HG03039 (cell line): Measurements from ENCODE around the gene RASGRF1.

Source experiments
- ATAC-seq: cut with Tn5 transposase; IDR thresholded peaks from one replicate; pipeline ENCODE4 v1.9.1; 2021; ENCODE audit warnings: mild to moderate bottlenecking, moderate library complexity; ENCODE audit not compliant: unreplicated experiment

Gene RASGRF1

GRCh38 chr15:78969687-78970349, 120.8 kb downstream of the RASGRF1 start:
- ATAC-seq, result no peak

- no peak for ATAC-seq
These were observed 121.9 kb downstream of the RASGRF1 start for GRCh38 chr15:78968539-78969271.

GRCh38 chr15:78968114-78968513, 122.5 kb downstream of the RASGRF1 start:
- ATAC-seq, result no peak

- no peak for ATAC-seq
These were observed 130.3 kb downstream of the RASGRF1 start for GRCh38 chr15:78960308-78960707.

- ATAC-seq, result no peak
These were observed 131.2 kb downstream of the RASGRF1 start for GRCh38 chr15:78959360-78959759.

- ATAC-seq, result no peak
These were observed 133.0 kb downstream of the RASGRF1 start for GRCh38 chr15:78957416-78958093.

GRCh38 chr15:78956937-78957336, 133.6 kb downstream of the RASGRF1 start:
- no peak for ATAC-seq

- no peak for ATAC-seq
These were observed 135.2 kb downstream of the RASGRF1 start for GRCh38 chr15:78955355-78955754.

GRCh38 chr15:78951841-78952238, 138.7 kb downstream of the RASGRF1 start:
- ATAC-seq, result no peak

GRCh38 chr15:78950902-78951840, 139.4 kb downstream of the RASGRF1 start:
- no peak for ATAC-seq

GRCh38 chr15:78950343-78950742, 140.2 kb downstream of the RASGRF1 start:
- no peak for ATAC-seq

GRCh38 chr15:78949461-78949860, 141.1 kb downstream of the RASGRF1 start:
- no peak for ATAC-seq

- ATAC-seq, result no peak
These were observed 143.1 kb downstream of the RASGRF1 start for GRCh38 chr15:78947506-78947905.

GRCh38 chr15:78946493-78946892, 144.1 kb downstream of the RASGRF1 start:
- no peak for ATAC-seq

- ATAC-seq, result peak; percentile 56
These were observed 145.7 kb downstream of the RASGRF1 start, which contains the start of gene CTSH for GRCh38 chr15:78944669-78945407. TSS of gene CTSH (minus strand) at chr15:78945046. CDS start at chr15:78944981, 65 bp downstream.

GRCh38 chr15:78944202-78944625, 146.4 kb downstream of the RASGRF1 start:
- ATAC-seq, result no peak

GRCh38 chr15:78943692-78944091, 146.9 kb downstream of the RASGRF1 start:
- no peak for ATAC-seq

- ATAC-seq, result no peak
These were observed 147.8 kb downstream of the RASGRF1 start for GRCh38 chr15:78942741-78943140.

GRCh38 chr15:78938658-78939488, 151.7 kb downstream of the RASGRF1 start:
- peak; percentile 42 for ATAC-seq
